MM.1S (cell line): Measurements from ENCODE around the gene CTNND1.

Experiments used
- DNase-seq: peaks from one replicate; pipeline ENCODE4 v3.0.0-alpha.2; 2015
- H2AFZ ChIP-seq: fragments of 300-600 bp; sonication (generic); 2 replicates; pipeline ENCODE4 v1.6.0; 2016; ENCODE audit warnings: antibody characterized with exemption, low read length
- H3F3A ChIP-seq: fragments of 300-600 bp; sonication (generic); 2 replicates; pipeline ENCODE4 v1.6.1; 2016; ENCODE audit warnings: mild to moderate bottlenecking, antibody characterized with exemption, low read length, moderate library complexity, mixed read lengths; ENCODE audit not compliant: insufficient read depth
- H3K27ac ChIP-seq: fragments of 300-600 bp; sonication (generic); 2 replicates; pipeline ENCODE4 v1.5.1; 2016; ENCODE audit warnings: mild to moderate bottlenecking, low read length
- H3K27me3 ChIP-seq: fragments of 300-600 bp; sonication (generic); replicated peaks from 2 replicates; pipeline ENCODE4 v1.6.0; 2016; ENCODE audit warnings: low read length; ENCODE audit not compliant: insufficient read depth
- H3K36me3 ChIP-seq: fragments of 300-600 bp; sonication (generic); replicated peaks from 2 replicates; pipeline ENCODE4 v1.6.1; 2016; ENCODE audit warnings: mild to moderate bottlenecking, low read length, mixed read lengths; ENCODE audit not compliant: insufficient read depth
- H3K4me1 ChIP-seq: fragments of 300-600 bp; sonication (generic); 2 replicates; pipeline ENCODE4 v1.6.1; 2016; ENCODE audit warnings: low read length, mixed read lengths
- H3K4me2 ChIP-seq: fragments of 300-600 bp; sonication (generic); 2 replicates; pipeline ENCODE4 v1.6.0; 2016; ENCODE audit warnings: low read depth, low read length
- H3K4me3 ChIP-seq: fragments of 300-600 bp; sonication (generic); 2 replicates; pipeline ENCODE4 v1.5.1; 2016; ENCODE audit warnings: low read length, mixed read lengths
- H3K79me2 ChIP-seq: fragments of 300-600 bp; sonication (generic); 2 replicates; pipeline ENCODE4 v1.6.1; 2016; ENCODE audit warnings: mixed run types, low read length, mixed read lengths
- H3K9ac ChIP-seq: fragments of 300-600 bp; sonication (generic); 2 replicates; pipeline ENCODE4 v1.6.1; 2016; ENCODE audit warnings: low read length, mixed read lengths
- H3K9me2 ChIP-seq: fragments of 300-600 bp; sonication (generic); replicated peaks from 2 replicates; pipeline ENCODE4 v1.6.1; 2016; ENCODE audit warnings: mild to moderate bottlenecking, low read length, mixed read lengths; ENCODE audit not compliant: insufficient read depth
- H3K9me3 ChIP-seq: fragments of 300-600 bp; sonication (generic); replicated peaks from 2 replicates; pipeline ENCODE4 v1.6.1; 2016; ENCODE audit warnings: mild to moderate bottlenecking, low read length, mixed read lengths; ENCODE audit not compliant: insufficient read depth
- H4K20me1 ChIP-seq: fragments of 300-600 bp; sonication (generic); 2 replicates; pipeline ENCODE4 v1.6.1; 2016; ENCODE audit warnings: mild to moderate bottlenecking, low read length, moderate library complexity, mixed read lengths; ENCODE audit not compliant: insufficient read depth
- CTCF ChIP-seq: fragments of 300-600 bp; sonication (generic); IDR thresholded peaks from 2 replicates; pipeline ENCODE4 v1.5.1; 2016; ENCODE audit warnings: antibody characterized with exemption, low read length, mixed read lengths
- EZH2 ChIP-seq: fragments of 300-600 bp; sonication (generic); optimal IDR thresholded peaks from 2 replicates; pipeline ENCODE3; 2017; ENCODE audit warnings: low read depth, mild to moderate bottlenecking, antibody characterized with exemption, low read length, mixed read lengths
- EZH2phosphoT487 ChIP-seq: fragments of 300-600 bp; sonication (generic); IDR thresholded peaks from 2 replicates; pipeline ENCODE4 v1.6.1; 2018; ENCODE audit warnings: antibody characterized with exemption, low read length

The CTNND1 gene

GRCh38 chr11:57763568-57763967 is 2.0 kb downstream of the CTNND1 start:
- TF ChIP-seq CTCF: no peak
- no peak for TF ChIP-seq EZH2
- TF ChIP-seq EZH2phosphoT487: no peak
- no peak overlapping the region for H3K27ac ChIP-seq
- H3K27me3 ChIP-seq: no peaks in the 10 kb centered on the region
- H3K4me3 ChIP-seq: no peak overlapping the region
- no peak overlapping the region for H2AFZ ChIP-seq
- no peak overlapping the region for H3K9ac ChIP-seq
- no peak for DNase-seq
- no peak overlapping the region for H3K4me2 ChIP-seq
- no peaks in the 10 kb centered on the region for H3K36me3 ChIP-seq
- H3K9me2 ChIP-seq: no peaks in the 10 kb centered on the region
- H3K9me3 ChIP-seq: no peaks in the 10 kb centered on the region
- no peaks in the 10 kb centered on the region for H3F3A ChIP-seq
- H3K79me2 ChIP-seq: no peaks in the 10 kb centered on the region
- H3K4me1 ChIP-seq: no peaks in the 10 kb centered on the region
- H4K20me1 ChIP-seq: no peaks in the 10 kb centered on the region

GRCh38 chr11:57764021-57764420 is 2.4 kb downstream of the CTNND1 start:
- no peaks in the 10 kb centered on the region for H3F3A ChIP-seq
- H3K27me3 ChIP-seq: no peaks in the 10 kb centered on the region
- DNase-seq: no peak
- no peak for TF ChIP-seq EZH2phosphoT487
- TF ChIP-seq EZH2: no peak
- no peak for TF ChIP-seq CTCF
- no peaks in the 10 kb centered on the region for H3K9me2 ChIP-seq
- no peaks in the 10 kb centered on the region for H3K4me1 ChIP-seq
- H3K9me3 ChIP-seq: no peaks in the 10 kb centered on the region
- H3K4me2 ChIP-seq: no peak overlapping the region
- H2AFZ ChIP-seq: no peak overlapping the region
- H3K79me2 ChIP-seq: no peaks in the 10 kb centered on the region
- no peaks in the 10 kb centered on the region for H4K20me1 ChIP-seq
- H3K9ac ChIP-seq: no peak overlapping the region
- H3K27ac ChIP-seq: no peak overlapping the region
- H3K4me3 ChIP-seq: no peak overlapping the region
- H3K36me3 ChIP-seq: no peaks in the 10 kb centered on the region

GRCh38 chr11:57764566-57764965 is 3.0 kb downstream of the CTNND1 start:
- no peak overlapping the region for H3K4me2 ChIP-seq
- no peak overlapping the region for H3K27ac ChIP-seq
- no peak for DNase-seq
- no peaks in the 10 kb centered on the region for H3K9me3 ChIP-seq
- no peaks in the 10 kb centered on the region for H3K27me3 ChIP-seq
- H3F3A ChIP-seq: no peaks in the 10 kb centered on the region
- no peak overlapping the region for H2AFZ ChIP-seq
- no peaks in the 10 kb centered on the region for H3K79me2 ChIP-seq
- no peaks in the 10 kb centered on the region for H4K20me1 ChIP-seq
- TF ChIP-seq CTCF: no peak
- no peak for TF ChIP-seq EZH2phosphoT487
- no peak overlapping the region for H3K4me3 ChIP-seq
- H3K9ac ChIP-seq: no peak overlapping the region
- no peaks in the 10 kb centered on the region for H3K36me3 ChIP-seq
- no peaks in the 10 kb centered on the region for H3K9me2 ChIP-seq
- H3K4me1 ChIP-seq: no peaks in the 10 kb centered on the region

GRCh38 chr11:57764972-57765371 is 3.4 kb downstream of the CTNND1 start:
- no peaks in the 10 kb centered on the region for H3K79me2 ChIP-seq
- no peaks in the 10 kb centered on the region for H3K9me3 ChIP-seq
- no peak overlapping the region for H3K4me2 ChIP-seq
- no peaks in the 10 kb centered on the region for H3K9me2 ChIP-seq
- no peaks in the 10 kb centered on the region for H3K36me3 ChIP-seq
- no peak overlapping the region for H3K27ac ChIP-seq
- H3K27me3 ChIP-seq: no peaks in the 10 kb centered on the region
- no peaks in the 10 kb centered on the region for H4K20me1 ChIP-seq
- H3K9ac ChIP-seq: no peak overlapping the region
- H3K4me3 ChIP-seq: no peak overlapping the region
- TF ChIP-seq CTCF: no peak
- no peak for TF ChIP-seq EZH2
- no peak for TF ChIP-seq EZH2phosphoT487
- no peaks in the 10 kb centered on the region for H3F3A ChIP-seq
- H2AFZ ChIP-seq: no peak overlapping the region
- no peaks in the 10 kb centered on the region for H3K4me1 ChIP-seq
- no peak for DNase-seq
